GM18505 (cell line): ENCODE data around the gene PXMP4.

ENCODE experiments used
- ATAC-seq: cut with Tn5 transposase; IDR thresholded peaks from one replicate; pipeline ENCODE4 v1.9.1; 2021; ENCODE audit not compliant: unreplicated experiment
- POLR2A ChIP-seq: IDR thresholded peaks from 4 replicates; pipeline ENCODE4 v1.6.1; 2011; ENCODE audit warnings: borderline replicate concordance; ENCODE audit not compliant: insufficient read depth, insufficient read length; ENCODE audit errors: extremely low read depth

The PXMP4 gene

DNA sequence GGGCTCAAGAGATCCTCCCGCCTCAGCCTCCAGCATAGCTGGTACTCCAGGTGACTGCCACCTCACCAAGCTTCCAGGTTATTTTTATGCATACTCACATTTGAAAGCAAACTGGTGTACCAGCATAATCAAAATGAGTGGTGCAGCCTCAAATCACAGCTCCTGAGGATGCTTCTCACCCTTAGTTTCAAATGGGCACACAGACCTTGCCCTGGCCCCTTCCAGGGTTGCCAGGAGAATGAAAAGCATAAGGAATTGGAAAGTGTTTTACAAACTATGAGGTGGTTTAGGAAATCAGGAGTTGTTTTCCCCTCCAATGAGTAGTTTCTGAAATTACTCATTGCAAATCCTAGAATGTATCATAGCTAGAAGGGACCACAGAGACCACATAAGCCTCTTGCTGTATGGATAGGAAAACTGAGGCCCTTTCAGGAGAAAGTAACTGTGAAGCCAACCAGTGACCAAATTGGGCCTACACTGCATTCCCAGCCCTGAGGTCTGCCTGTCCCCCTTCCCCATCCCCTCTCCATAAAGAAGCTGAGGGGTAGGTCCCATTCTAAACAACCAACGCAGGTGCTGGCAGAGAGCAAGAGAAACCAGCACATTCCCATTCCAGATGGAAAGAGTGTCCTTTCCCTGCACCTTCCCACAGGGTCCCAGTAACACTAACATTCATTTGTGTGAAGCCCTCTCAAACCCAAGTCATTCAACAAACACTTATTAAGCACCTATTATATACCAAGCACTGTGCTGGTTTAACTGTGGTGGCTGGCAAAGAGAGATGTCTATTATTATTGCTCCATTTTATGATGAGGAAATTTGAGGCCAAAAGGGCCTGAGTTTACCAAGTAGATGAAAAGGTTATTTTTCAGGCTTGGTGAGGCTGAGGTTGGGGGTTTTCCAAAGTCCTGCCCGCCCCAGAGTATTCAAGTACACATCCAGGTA is 31.8 kb downstream of the PXMP4 start:
- no peak for ATAC-seq
- no peak for TF ChIP-seq POLR2A

DNA sequence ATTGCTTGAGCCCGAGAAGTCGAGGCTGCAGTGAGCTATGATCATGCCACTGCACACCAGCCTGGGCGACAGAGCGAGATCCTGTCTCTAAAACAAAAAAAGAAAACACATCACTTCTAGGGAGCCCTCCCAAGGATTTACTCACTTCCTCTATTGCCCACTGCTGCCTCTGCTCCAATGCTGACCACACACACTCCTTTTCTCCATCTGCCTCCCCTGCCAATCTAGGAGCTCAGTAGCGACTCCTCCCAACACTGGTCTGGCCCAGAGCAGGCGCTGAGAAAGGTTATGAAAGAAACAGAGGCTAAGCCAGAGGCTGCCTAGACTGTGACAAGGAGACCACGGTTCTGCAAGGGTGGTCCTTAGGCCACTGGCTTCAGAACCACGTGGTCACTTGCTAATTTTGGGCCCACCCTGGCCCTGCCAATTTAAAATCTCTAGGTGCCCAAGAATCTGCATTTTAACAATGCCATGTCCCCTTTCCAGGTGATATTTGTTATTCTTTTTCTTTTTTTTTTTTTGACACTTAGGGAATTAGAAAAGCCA is 32.7 kb downstream of the PXMP4 start:
- TF ChIP-seq POLR2A, result no peak
- ATAC-seq, result no peak

DNA sequence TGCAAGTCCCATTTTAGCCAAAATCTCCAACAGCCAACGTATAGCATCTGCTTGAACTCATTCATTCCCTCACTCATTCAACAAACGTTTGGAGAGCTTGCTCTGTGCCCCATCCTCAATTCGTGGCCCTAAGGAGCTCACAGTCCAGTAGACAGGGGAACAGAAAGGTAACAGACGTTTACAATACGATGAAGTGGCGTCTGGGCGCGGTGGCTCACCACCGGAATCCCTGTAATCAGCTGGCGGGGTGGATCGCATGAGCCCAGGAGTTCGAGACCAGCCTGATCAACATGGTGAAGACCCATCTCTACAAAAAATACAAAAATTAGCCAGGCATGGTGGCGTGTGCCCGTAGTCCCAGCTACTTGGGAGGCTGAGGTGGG is 33.1 kb downstream of the PXMP4 start:
- ATAC-seq, result no peak
- no peak for TF ChIP-seq POLR2A

DNA sequence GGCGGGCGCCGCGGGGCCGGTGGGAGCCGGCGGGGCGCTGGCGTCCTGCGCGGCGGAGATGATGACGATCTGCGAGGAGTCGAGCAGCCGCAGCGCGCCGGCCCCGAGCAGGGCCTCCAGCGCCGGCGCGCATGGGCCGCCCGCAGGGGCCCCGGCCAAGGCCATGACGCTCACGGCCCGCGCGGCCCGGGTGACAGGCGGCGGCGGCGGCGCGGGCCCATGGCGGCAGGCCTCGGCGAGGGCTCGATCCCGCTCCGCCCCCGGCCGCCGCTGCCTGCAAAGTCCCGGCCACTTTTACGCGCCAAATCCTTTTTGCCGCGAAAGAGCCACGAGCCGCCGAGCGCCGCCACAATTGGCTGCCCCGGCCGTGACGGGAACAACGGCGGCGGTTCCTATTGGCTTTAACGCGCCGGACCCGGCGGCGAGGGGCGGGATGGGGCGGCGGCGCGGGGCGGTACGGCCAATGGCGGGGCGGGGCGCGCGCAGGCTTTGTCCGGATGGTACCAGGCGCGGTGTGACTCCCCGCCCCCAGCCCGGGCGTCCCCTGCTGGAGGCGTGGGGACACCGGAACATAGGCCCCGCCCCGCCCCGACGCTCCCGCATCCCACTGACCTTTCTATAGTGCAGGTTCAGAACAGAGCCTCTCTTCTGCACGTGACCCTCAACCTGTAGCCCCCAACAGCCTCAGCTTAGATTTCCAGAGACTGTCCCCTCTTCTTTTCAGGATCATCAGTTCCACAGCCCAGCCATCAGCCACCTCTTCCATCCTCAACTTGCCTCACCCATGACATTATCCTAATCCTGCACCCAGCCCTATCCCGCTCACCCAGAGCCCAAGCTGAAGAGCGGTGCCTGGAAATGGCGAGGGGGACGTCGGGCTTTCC is 33.8 kb downstream of the PXMP4 start, which contains the start of gene E2F1:
TSS of gene E2F1 (minus strand) at position 286 of the 884 bp plus-strand sequence. CDS start at position 165, 121 bp downstream.
- ATAC-seq, result peak; percentile 76

DNA sequence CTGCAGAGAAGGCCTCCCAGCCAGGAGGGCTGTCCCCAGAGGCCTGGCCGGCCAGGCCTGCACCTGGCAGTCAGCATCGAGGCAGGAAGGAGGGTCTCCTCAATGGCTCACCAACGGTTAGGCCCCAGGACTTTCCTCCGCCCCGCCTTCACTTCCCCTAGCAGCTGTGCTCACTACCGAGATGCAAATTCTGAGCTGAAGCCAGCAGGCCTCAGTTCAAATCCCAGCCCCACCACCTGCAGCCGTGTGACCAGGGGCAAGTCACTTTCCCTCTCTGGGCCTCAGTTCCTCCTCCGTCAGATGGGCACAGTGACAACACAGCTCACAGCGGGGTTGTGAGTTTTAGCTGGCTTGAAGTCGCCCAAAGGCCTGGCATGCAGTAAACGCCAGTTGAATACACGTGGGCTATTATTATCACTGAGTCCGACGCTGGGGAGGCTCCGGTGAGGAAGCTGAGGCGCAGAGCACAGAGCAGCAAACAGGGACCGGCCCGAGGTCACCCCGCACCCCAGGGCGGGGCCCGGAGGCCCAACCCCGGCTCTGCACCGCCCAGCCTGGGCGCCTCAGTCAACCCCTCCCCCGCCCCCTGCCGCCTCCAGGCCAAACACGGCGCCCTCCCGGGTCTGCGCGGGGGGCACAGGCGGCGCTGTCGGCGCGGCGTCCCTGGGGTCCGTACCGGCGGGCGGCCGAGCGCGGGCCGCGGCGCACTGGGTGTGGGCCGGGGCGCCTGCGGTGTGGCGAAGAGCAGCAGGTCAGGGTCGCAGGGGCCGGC is 34.6 kb downstream of the PXMP4 start:
- peak; percentile 58 for TF ChIP-seq POLR2A
- ATAC-seq, result peak; percentile 31

More for the DNA sequence above, 33.8 kb downstream of the PXMP4 start, which contains the start of gene E2F1:
- TF ChIP-seq POLR2A, result peak; percentile 43

DNA sequence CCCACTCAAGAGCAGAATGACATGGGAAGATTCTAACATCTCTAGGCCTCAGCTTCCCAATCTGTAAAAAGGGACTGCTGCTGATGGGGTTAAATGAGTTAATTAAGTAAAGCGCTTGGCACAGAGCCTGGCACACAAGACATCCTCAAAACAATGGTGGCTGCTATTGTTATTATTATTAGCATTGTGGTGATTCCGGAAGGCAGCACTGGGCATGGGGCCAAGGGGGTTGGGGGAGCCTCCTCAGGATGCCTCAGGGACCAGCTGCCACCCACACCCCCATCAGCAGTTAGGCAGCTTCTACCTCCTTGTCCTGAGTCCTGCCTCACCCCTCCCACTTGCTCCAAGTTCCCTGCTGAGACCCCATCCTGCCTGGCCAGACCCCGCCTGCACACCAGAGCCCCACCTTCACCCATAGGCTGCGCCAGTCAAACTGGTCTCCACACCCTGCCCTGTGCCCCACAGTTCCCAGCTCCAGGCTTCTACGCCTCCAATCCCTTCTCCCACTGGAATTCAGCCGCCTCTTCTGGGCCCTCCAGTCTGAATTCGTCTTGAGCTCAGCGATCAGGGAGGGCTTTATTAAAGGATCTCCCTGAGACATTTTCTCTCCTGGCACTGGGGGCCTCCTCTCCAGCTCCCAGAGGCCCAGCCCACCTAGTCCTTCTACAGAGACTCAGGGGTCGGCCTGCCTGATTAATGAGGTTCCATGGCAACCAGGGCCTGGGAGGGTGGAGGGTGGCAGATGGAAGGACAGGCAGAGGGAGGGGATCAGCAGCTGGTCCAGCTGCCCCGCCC is 35.4 kb downstream of the PXMP4 start:
- no peak for ATAC-seq

DNA sequence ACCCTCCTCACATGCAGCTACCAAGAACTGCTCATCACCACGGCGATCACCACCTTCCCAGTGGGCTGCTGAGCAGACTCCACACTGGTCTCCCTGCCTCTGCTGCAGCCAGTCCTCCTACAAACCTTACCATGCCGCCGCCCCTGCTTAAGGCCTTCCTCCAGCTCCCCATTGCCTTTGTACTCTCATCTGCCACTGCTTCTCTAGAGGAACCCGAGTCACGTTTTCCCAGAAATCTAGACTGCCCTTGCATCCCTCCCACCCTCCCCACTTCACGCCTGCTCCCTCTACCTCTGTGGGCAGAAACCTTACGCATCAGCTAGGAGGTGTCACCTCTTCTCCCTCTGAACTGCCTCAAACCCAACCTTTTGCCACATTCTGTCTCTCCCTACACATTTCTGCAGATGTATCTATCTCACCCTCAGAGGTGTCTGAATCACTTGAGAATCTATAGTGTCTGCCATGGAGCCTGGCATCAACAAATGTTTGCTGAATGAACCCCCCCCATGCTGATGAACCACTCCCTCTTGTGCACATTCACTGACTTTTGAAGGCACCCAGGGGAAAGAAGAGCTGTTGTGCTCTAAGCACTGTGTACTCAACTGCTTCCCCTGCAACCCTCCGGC is 38.3 kb downstream of the PXMP4 start:
- TF ChIP-seq POLR2A, result no peak
- no peak for ATAC-seq

More for the DNA sequence above, 35.4 kb downstream of the PXMP4 start:
- TF ChIP-seq POLR2A, result no peak

DNA sequence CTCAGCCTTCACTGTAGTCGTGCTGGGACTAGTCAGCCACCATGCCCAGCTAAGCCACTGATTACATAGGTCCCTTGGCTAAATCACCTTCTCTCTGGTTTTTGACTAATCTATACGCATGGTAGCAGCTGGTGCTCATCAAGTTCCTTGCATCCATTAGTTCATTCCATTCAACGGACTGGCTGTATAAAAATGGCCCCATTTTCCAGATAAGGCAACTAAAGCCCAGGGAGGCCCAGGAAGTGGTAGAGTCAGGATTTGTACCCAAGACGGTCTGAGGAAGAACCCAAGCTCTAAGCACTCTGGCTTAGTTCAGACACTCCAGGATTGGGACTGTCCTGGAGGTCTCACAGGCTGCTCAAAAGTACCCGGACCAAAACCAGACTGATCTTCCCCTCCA is 38.8 kb downstream of the PXMP4 start:
- no peak for TF ChIP-seq POLR2A
- no peak for ATAC-seq

DNA sequence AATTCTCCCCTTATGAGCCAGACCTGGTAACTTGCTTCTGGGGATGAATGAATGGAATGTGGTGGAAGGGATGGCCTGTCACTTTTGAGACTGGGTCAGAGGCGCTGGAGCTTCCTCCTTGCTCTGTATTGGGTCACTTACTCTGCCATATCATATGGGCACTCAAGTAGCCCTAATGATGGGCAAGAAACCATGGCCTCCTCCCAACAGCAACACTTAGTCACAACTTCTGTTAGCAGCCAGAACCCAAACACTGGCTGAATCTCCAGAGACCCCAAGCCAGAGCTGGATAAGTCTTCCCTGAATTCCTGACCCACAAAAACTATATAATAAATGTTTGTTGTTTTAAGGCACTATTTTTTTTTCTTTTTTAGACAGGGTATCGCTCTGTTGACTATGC is 39.4 kb downstream of the PXMP4 start:
- no peak for TF ChIP-seq POLR2A
- no peak for ATAC-seq

DNA sequence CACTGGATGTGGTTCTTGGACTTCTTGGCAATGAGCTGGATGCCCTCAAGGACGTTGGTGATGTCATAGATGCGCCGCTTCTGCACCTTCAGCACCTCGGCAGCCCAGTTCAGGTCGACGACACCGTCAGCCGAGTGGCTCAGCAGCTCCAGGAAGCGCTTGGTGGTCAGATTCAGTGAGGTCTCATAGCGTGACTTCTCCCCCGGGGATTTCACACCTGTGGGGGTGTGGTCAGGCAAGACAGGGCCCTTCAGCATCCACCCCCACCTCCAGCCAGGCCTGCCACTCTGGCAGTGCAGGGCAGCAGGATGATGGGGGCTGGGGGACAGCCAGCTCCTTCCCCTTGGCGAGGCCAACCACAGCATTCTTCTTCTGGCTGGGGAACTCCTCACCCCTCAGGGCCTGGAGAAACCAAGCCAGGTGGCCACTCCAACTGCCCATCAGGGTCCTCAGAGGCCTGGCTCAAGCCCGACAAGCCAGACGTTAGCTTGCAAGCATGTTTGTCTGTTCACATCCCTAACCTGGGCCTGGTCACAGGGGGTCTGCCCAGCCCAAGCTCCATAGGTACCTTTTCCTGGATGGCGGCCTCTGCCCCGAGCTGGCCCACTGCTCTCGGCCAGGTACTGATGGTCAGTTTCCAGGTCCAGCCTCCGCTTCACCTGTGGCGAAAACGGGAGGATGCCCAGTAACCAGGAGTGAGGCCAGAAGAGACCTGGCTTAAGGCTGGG is 40.2 kb downstream of the PXMP4 start:
- peak; percentile 57 for ATAC-seq
- peak; percentile 16 for TF ChIP-seq POLR2A
